Measurements from ENCODE around the gene SLC30A10.
A peak's percentile ranks its signal among the peaks of the same experiment; 100 is the strongest.
"Not testable (repeated sequence)": the region's sequence is repeated elsewhere in the genome, so short reads cannot be mapped to it uniquely, and the experiment has no call there.

SLC30A10 gene

GRCh38 chr1:219927956-219928790 lies at the start of gene SLC30A10:
Gene SLC30A10, minus strand, starts transcription at chr1:219928557. Its CDS starts 117 bp downstream, at chr1:219928440.
- DNase-seq, result peak in 2 of 3 experiments; percentile 76

- no peak for DNase-seq
Observed at GRCh38 chr1:219973213-219973612, 44.9 kb upstream of the SLC30A10 start.

- no peak for DNase-seq
Observed at GRCh38 chr1:219967361-219967760, 39.0 kb upstream of the SLC30A10 start.

GRCh38 chr1:219966071-219966349 lies 37.7 kb upstream of the SLC30A10 start:
- DNase-seq, result no peak

GRCh38 chr1:219965285-219966070 lies 37.1 kb upstream of the SLC30A10 start:
- no peak for DNase-seq

GRCh38 chr1:219963432-219963831 lies 35.1 kb upstream of the SLC30A10 start:
- no peak for DNase-seq

- no peak for DNase-seq
Observed at GRCh38 chr1:219961684-219962083, 33.3 kb upstream of the SLC30A10 start.

- DNase-seq, result peak in 1 of 3 experiments; percentile 10
Observed at GRCh38 chr1:219959540-219960203, 31.3 kb upstream of the SLC30A10 start.

GRCh38 chr1:219958875-219959417 lies 30.6 kb upstream of the SLC30A10 start:
- DNase-seq, result peak; percentile 20 to 57 (median 20)

- DNase-seq, result no peak
Observed at GRCh38 chr1:219954736-219955421, 26.5 kb upstream of the SLC30A10 start.

GRCh38 chr1:219954052-219954451 lies 25.7 kb upstream of the SLC30A10 start:
- no peak for DNase-seq

- no peak for DNase-seq
Observed at GRCh38 chr1:219952361-219952760, 24.0 kb upstream of the SLC30A10 start.

- not testable (repeated sequence) for DNase-seq
Observed at GRCh38 chr1:219949227-219949626, 20.9 kb upstream of the SLC30A10 start.

GRCh38 chr1:219948766-219949165 lies 20.4 kb upstream of the SLC30A10 start:
- not testable (repeated sequence) for DNase-seq

GRCh38 chr1:219945795-219946194 lies 17.4 kb upstream of the SLC30A10 start:
- DNase-seq, result no peak

GRCh38 chr1:219941179-219942118 lies 13.1 kb upstream of the SLC30A10 start:
- no peak for DNase-seq

- DNase-seq, result no peak
Observed at GRCh38 chr1:219940707-219941106, 12.3 kb upstream of the SLC30A10 start.

GRCh38 chr1:219938706-219939105 lies 10.3 kb upstream of the SLC30A10 start:
- DNase-seq, result peak in 1 of 3 experiments; percentile 7

- DNase-seq, result not testable (repeated sequence)
Observed at GRCh38 chr1:219933763-219934162, 5.4 kb upstream of the SLC30A10 start.

- no peak for DNase-seq
Observed at GRCh38 chr1:219931033-219931432, 2.7 kb upstream of the SLC30A10 start.

GRCh38 chr1:219928791-219929118 lies 398 bp upstream of the SLC30A10 start:
- DNase-seq, result no peak

Measured in NCI-H1417 (cell line).